ENCODE data around the gene NPAP1. TPM values are rescaled to one million over a fixed set of nuclear protein-coding genes. Genes with fewer than 3 reads are reported as not detected.

Gene NPAP1
- total RNA-seq, 2 experiments from 2014 or later = not detected

DNA sequence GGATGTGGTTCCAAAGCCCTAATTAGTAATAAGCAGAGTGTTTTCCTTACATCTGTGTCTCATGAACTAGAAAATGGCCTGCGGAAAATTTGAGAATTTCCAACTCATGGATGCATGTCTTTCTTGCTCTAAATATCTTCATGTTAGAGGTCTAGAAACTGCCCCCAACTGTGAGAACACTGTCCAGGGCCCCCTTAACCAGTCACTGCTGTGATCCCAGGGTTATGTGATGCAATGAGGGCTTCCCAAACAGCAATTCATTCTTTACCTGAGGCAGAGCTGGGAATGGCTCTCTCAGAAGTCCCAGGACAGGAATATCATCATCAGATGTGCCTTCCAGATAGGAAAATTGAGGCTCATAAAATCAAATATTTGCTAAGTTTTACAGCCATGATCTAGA is 8.2 kb downstream of the NPAP1 start:
- Mint-ChIP-seq H3K36me3 (ENCODE audit: low read depth) (no peaks in the 10 kb centered on the region), H3K4me1 (no peaks in the 10 kb centered on the region), H3K27ac (no peak overlapping the region), H3K9me3 (ENCODE audit: low read depth) (peaks cover 17% of the 10 kb centered on the region), H3K27me3 (no peaks in the 10 kb centered on the region), H3K4me3 (no peak overlapping the region)
- POLR2A ChIA-PET = no interaction called here
- DNase-seq (no peak), ATAC-seq (no peak)
- intact Hi-C loops (cut with DNase I, micrococcal nuclease) = no loop called here
- CTCF ChIA-PET = no interaction called here

- ATAC-seq (no peak), DNase-seq (no peak)
- no peak overlapping the region for H3K27ac Mint-ChIP-seq
- ChIA-PET POLR2A (no interaction called here), CTCF (no interaction called here)
- H3K9me3 Mint-ChIP-seq (ENCODE audit: low read depth) = peaks cover 17% of the 10 kb centered on the region
- H3K36me3 Mint-ChIP-seq (ENCODE audit: low read depth) = no peaks in the 10 kb centered on the region
- H3K4me1 Mint-ChIP-seq = no peaks in the 10 kb centered on the region
- intact Hi-C loops (cut with DNase I, micrococcal nuclease) = no loop called here
- no peak overlapping the region for H3K4me3 Mint-ChIP-seq
- H3K27me3 Mint-ChIP-seq = no peaks in the 10 kb centered on the region
Measured at GRCh38 chr15:24684313-24684712, 8.7 kb downstream of the NPAP1 start.

DNA sequence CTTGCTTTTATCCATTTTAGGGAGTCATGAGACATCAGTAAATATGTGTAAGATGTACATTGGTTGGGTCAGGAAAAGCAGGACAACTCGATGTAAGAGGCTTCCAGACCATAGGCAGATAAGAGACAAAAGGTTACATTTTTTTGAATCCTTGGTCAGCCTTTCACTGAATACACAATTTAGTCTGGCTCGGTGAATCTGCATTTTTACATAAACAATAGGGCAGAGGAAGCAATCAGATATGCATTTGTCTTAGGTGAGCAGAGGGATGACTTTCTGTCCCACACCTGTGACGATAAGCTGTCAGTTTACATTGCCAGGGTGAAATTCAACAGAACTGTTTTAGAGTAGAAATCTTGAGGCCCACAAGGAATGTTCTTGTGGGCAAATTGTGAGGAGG is 20.6 kb downstream of the NPAP1 start:
- Mint-ChIP-seq H3K9me3 (ENCODE audit: low read depth) (peaks cover 17% of the 10 kb centered on the region), H3K27ac (no peak overlapping the region), H3K4me1 (no peaks in the 10 kb centered on the region), H3K36me3 (ENCODE audit: low read depth) (no peaks in the 10 kb centered on the region), H3K4me3 (no peak overlapping the region), H3K27me3 (no peaks in the 10 kb centered on the region)
- intact Hi-C loops (cut with DNase I, micrococcal nuclease) = no loop called here
- ATAC-seq = no peak
- ChIA-PET CTCF (no interaction called here), POLR2A (no interaction called here)
- DNase-seq = no peak

DNA sequence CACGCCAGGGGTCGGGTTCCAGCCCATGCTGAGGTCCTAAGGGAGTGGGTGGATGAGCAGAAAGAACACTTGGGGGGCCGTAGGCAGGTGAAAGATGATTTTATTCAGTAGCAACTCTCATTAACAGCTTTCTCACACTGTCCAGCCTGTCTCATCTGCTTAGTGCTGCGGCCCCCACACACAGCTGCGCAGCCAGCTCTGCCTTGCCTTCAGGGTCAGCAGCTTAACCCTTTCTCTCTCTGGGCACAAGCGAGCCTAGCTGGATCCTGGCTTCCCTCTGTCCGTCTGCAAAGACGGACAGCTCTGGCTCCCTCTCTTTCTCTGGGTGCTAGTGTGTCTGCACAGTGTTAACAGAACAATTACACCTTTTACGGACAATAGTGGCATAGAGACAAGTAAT is 21.3 kb downstream of the NPAP1 start:
- no peak for ATAC-seq
- POLR2A ChIA-PET = no interaction called here
- no peak overlapping the region for H3K27ac Mint-ChIP-seq
- CTCF ChIA-PET = interaction anchor here (0.6 kb wide), 1 partner anchor 809 kb away, joined by 3 read pairs; no protein-coding TSS in a partner anchor
- peaks cover 13% of the 10 kb centered on the region for H3K9me3 Mint-ChIP-seq (ENCODE audit: low read depth)
- H3K36me3 Mint-ChIP-seq (ENCODE audit: low read depth) = no peaks in the 10 kb centered on the region
- H3K4me1 Mint-ChIP-seq = no peaks in the 10 kb centered on the region
- intact Hi-C loops (cut with DNase I, micrococcal nuclease) = no loop called here
- H3K4me3 Mint-ChIP-seq = no peak overlapping the region
- H3K27me3 Mint-ChIP-seq = no peaks in the 10 kb centered on the region
- DNase-seq = no peak

GRCh38 chr15:24718289-24719082 is 42.9 kb downstream of the NPAP1 start:
- DNase-seq = no peak
- CTCF ChIA-PET = no interaction called here
- ATAC-seq = no peak
- Mint-ChIP-seq H3K27ac (no peak overlapping the region), H3K4me1 (no peaks in the 10 kb centered on the region), H3K27me3 (no peaks in the 10 kb centered on the region), H3K36me3 (ENCODE audit: low read depth) (no peaks in the 10 kb centered on the region), H3K9me3 (ENCODE audit: low read depth) (peaks cover 20% of the 10 kb centered on the region), H3K4me3 (no peak overlapping the region)
- POLR2A ChIA-PET = no interaction called here
- intact Hi-C loops (cut with DNase I, micrococcal nuclease) = no loop called here

DNA sequence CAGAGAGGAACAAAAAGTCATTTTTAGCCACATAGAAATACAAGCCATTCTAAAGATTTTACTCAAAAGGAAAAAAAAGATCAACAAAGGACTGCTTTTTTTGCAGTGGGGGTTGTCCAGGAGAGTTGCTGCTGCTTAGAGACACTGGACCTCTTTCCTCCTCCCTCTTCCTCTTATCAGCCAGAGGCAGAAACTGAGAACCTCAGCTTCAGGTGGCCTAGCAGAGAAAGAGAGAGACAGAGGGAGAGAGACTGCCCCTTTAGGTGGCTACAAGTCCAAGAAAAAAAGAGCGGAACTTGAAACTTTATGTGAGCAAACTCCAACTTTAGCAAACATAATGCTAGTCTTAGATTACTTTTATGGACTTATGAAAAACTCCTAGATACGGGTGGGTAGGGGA is 54.2 kb downstream of the NPAP1 start:
- H3K36me3 Mint-ChIP-seq (ENCODE audit: low read depth) = no peaks in the 10 kb centered on the region
- H3K9me3 Mint-ChIP-seq (ENCODE audit: low read depth) = peaks cover 13% of the 10 kb centered on the region
- no peak for ATAC-seq
- ChIA-PET CTCF (no interaction called here), POLR2A (no interaction called here)
- no peaks in the 10 kb centered on the region for H3K27me3 Mint-ChIP-seq
- H3K27ac Mint-ChIP-seq = no peak overlapping the region
- DNase-seq = no peak
- H3K4me1 Mint-ChIP-seq = no peaks in the 10 kb centered on the region
- H3K4me3 Mint-ChIP-seq = no peak overlapping the region
- intact Hi-C loops (cut with DNase I, micrococcal nuclease) = no loop called here

All from activated CD4-positive, alpha-beta T cell treated with anti-CD3 and anti-CD28 coated beads for 36 hours (primary cell).